Measurements from ENCODE around the gene NMNAT3. TPM values are rescaled to one million over a fixed set of nuclear protein-coding genes. Genes with fewer than 3 reads are reported as not detected.
A peak's percentile ranks its signal among the peaks of the same experiment; 100 is the strongest.

NMNAT3 gene
- total and polyA plus RNA-seq, 4 donors, result 8.0 to 12.1 (median 10.0) TPM

DNA sequence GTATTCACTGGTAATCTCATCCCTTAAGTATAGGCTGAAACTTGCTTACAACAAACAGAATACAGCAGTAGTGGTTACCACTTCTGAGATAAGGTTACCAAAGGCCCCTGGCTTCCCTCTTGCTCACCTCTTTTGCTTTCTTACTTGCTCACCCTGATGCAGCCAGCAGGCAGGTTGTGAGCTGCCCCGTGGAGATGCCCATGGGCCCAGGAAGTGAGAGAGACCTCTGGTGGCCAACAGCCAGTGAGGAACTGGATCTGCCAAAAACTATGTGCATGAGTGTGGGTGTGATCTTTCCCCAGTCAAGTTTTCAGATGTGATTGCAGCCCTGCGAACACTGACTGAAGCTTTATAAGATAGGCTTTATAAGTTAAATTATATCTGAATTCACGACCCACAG, 48.7 kb downstream of the NMNAT3 start:
- Histone ChIP-seq H3K4me3 (ENCODE audit: low read depth, low read length) (no peak overlapping the region), H3K27ac (ENCODE audit: low read depth, low read length) (no peak overlapping the region), H3K27me3 (ENCODE audit: control insufficient read depth, insufficient read depth, low read length) (no peaks in the 10 kb centered on the region), H3K9me3 (ENCODE audit: control insufficient read depth, insufficient read depth, low read length) (no peaks in the 10 kb centered on the region), H3K36me3 (ENCODE audit: control insufficient read depth, insufficient read depth, low read length) (no peaks in the 10 kb centered on the region), H3K4me1 (ENCODE audit: control insufficient read depth, insufficient read depth, low read length) (peaks cover 3% of the 10 kb centered on the region)
- WGBS (ENCODE audit: insufficient coverage), result 17% methylated on average over 1 of the region's 3 CpGs
- DNase-seq (ENCODE audit: low read depth in 4 of 6, low spot score in 6 of 6), result no peak

DNA sequence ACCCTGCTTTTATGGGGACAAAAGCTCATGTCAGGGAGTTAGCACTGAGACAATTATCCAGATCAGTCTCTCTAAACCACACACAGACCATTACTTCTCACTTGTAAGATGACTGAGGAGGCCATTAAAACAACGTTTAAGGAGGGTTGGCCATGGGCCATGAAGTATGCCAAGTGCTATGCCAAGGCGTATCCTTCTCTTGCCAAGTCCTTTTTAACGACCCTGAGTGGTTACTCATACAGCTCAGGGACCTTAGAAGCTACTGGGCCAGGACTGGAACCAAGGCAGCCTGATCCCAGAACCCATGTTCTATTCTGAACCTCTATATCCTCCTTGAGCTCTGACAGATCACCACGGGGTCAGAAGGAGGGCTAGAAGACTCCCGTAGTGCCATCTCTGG, 50.0 kb downstream of the NMNAT3 start:
- no peaks in the 10 kb centered on the region for H3K27me3 ChIP-seq (ENCODE audit: control insufficient read depth, insufficient read depth, low read length)
- H3K4me3 ChIP-seq (ENCODE audit: low read depth, low read length), result no peak overlapping the region
- H3K4me1 ChIP-seq (ENCODE audit: control insufficient read depth, insufficient read depth, low read length), result peaks cover 3% of the 10 kb centered on the region
- 81% methylated on average over 3 of the region's 5 CpGs for WGBS (ENCODE audit: insufficient coverage)
- H3K27ac ChIP-seq (ENCODE audit: low read depth, low read length), result no peak overlapping the region
- no peak for DNase-seq (ENCODE audit: low read depth in 4 of 6, low spot score in 6 of 6)
- H3K9me3 ChIP-seq (ENCODE audit: control insufficient read depth, insufficient read depth, low read length), result no peaks in the 10 kb centered on the region
- H3K36me3 ChIP-seq (ENCODE audit: control insufficient read depth, insufficient read depth, low read length), result no peaks in the 10 kb centered on the region

DNA sequence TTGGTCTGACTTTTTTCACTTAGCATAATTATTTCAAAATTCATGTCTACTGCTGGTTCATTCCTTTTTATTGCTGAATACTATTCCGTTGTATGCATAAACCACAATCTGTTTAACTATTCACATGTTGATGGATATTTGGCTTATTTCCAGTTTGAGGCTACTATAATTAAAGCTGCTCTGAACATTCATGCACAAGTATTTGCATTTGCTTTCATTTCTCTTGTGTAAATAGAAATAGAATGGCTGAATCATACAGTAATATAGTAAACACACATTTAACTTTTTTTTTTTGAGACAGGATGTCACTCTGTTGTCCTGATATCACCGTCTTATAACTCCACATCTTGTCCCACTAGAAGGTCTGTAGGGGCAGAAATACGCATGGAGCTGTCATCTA, 57.3 kb downstream of the NMNAT3 start:
- DNase-seq (ENCODE audit: low read depth in 4 of 6, low spot score in 6 of 6), result no peak
- Histone ChIP-seq H3K4me3 (ENCODE audit: low read depth, low read length) (no peak overlapping the region), H3K36me3 (ENCODE audit: control insufficient read depth, insufficient read depth, low read length) (no peaks in the 10 kb centered on the region), H3K9me3 (ENCODE audit: control insufficient read depth, insufficient read depth, low read length) (no peaks in the 10 kb centered on the region), H3K27me3 (ENCODE audit: control insufficient read depth, insufficient read depth, low read length) (no peaks in the 10 kb centered on the region), H3K4me1 (ENCODE audit: control insufficient read depth, insufficient read depth, low read length) (no peaks in the 10 kb centered on the region), H3K27ac (ENCODE audit: low read depth, low read length) (no peak overlapping the region)
- WGBS (ENCODE audit: insufficient coverage), result 100% methylated on average over 2 of the region's 3 CpGs

- no peaks in the 10 kb centered on the region for H3K4me1 ChIP-seq (ENCODE audit: control insufficient read depth, insufficient read depth, low read length)
- WGBS (ENCODE audit: insufficient coverage), result 40% methylated on average over 1 of the region's 1 CpG
- H3K9me3 ChIP-seq (ENCODE audit: control insufficient read depth, insufficient read depth, low read length), result no peaks in the 10 kb centered on the region
- H3K27me3 ChIP-seq (ENCODE audit: control insufficient read depth, insufficient read depth, low read length), result no peaks in the 10 kb centered on the region
- H3K36me3 ChIP-seq (ENCODE audit: control insufficient read depth, insufficient read depth, low read length), result no peaks in the 10 kb centered on the region
- H3K4me3 ChIP-seq (ENCODE audit: low read depth, low read length), result no peak overlapping the region
- H3K27ac ChIP-seq (ENCODE audit: low read depth, low read length), result no peak overlapping the region
- no peak for DNase-seq (ENCODE audit: low read depth in 4 of 6, low spot score in 6 of 6)
Measured at GRCh38 chr3:139619484-139619883, 58.3 kb downstream of the NMNAT3 start.

DNA sequence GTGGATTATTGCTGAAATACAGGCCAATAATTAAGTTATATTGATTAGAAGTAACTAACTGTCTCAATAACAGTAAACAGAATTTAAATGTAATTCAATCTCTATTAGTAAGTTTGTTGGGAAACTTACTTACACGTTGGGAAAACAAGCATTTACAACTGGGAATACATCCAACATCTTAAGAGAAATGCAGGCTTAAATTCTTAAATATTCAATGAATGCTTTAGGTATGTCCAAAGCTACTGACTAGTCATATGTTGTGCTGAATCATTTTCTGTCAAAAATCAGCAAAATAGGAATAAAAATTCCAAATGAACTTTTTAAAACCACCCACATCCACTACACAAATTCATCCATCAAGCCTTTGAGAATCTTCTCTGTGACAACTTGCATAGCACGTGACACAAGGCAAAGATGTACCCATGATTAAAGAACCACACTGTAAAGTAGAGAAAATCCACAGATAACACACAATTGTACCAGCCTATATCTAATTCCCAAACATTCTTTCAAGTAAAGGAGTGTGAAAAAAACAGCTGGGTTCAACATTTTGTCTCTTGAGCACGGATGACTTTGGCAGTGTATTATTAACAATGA, 60.0 kb downstream of the NMNAT3 start:
- no peaks in the 10 kb centered on the region for H3K9me3 ChIP-seq (ENCODE audit: control insufficient read depth, insufficient read depth, low read length)
- H3K27ac ChIP-seq (ENCODE audit: low read depth, low read length), result no peak overlapping the region
- H3K27me3 ChIP-seq (ENCODE audit: control insufficient read depth, insufficient read depth, low read length), result no peaks in the 10 kb centered on the region
- DNase-seq (ENCODE audit: low read depth in 4 of 6, low spot score in 6 of 6), result no peak
- H3K4me1 ChIP-seq (ENCODE audit: control insufficient read depth, insufficient read depth, low read length), result no peaks in the 10 kb centered on the region
- H3K4me3 ChIP-seq (ENCODE audit: low read depth, low read length), result no peak overlapping the region
- no peaks in the 10 kb centered on the region for H3K36me3 ChIP-seq (ENCODE audit: control insufficient read depth, insufficient read depth, low read length)
- no CpG with 5 or more reads among the region's 3 CpGs for WGBS (ENCODE audit: insufficient coverage)

GRCh38 chr3:139611528-139611927, 66.2 kb downstream of the NMNAT3 start:
- peak in 1 of 6 donors; percentile 37 for DNase-seq (ENCODE audit: low read depth in 4 of 6, low spot score in 6 of 6)
- Histone ChIP-seq H3K9me3 (ENCODE audit: control insufficient read depth, insufficient read depth, low read length) (no peaks in the 10 kb centered on the region), H3K4me3 (ENCODE audit: low read depth, low read length) (no peak overlapping the region), H3K4me1 (ENCODE audit: control insufficient read depth, insufficient read depth, low read length) (peaks cover 3% of the 10 kb centered on the region), H3K36me3 (ENCODE audit: control insufficient read depth, insufficient read depth, low read length) (no peaks in the 10 kb centered on the region), H3K27me3 (ENCODE audit: control insufficient read depth, insufficient read depth, low read length) (no peaks in the 10 kb centered on the region), H3K27ac (ENCODE audit: low read depth, low read length) (no peak overlapping the region)
- 20% methylated on average over 1 of the region's 5 CpGs for WGBS (ENCODE audit: insufficient coverage)

DNA sequence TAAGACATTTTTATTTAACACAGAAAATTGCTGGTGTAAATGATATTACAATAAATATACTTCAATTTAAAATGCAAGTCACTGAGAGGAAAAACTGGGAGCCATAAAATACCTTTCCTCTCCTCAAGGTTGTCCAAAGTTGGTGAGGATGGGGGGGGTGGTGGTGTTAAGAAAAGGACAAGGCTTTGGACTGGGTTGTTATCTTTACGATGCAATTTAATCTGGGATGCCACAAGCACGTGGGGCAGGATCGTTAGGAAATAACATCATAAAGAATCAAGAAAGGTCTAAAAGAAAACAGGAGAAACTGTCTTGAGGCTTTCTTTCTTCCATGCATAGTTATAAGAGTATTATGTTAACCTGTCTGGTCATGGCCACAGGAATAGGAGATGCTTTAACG, 66.9 kb downstream of the NMNAT3 start:
- no CpG with 5 or more reads among the region's 4 CpGs for WGBS (ENCODE audit: insufficient coverage)
- Histone ChIP-seq H3K4me3 (ENCODE audit: low read depth, low read length) (no peak overlapping the region), H3K27ac (ENCODE audit: low read depth, low read length) (no peak overlapping the region), H3K27me3 (ENCODE audit: control insufficient read depth, insufficient read depth, low read length) (no peaks in the 10 kb centered on the region), H3K36me3 (ENCODE audit: control insufficient read depth, insufficient read depth, low read length) (no peaks in the 10 kb centered on the region), H3K9me3 (ENCODE audit: control insufficient read depth, insufficient read depth, low read length) (no peaks in the 10 kb centered on the region), H3K4me1 (ENCODE audit: control insufficient read depth, insufficient read depth, low read length) (peaks cover 3% of the 10 kb centered on the region)
- DNase-seq (ENCODE audit: low read depth in 4 of 6, low spot score in 6 of 6), result no peak

DNA sequence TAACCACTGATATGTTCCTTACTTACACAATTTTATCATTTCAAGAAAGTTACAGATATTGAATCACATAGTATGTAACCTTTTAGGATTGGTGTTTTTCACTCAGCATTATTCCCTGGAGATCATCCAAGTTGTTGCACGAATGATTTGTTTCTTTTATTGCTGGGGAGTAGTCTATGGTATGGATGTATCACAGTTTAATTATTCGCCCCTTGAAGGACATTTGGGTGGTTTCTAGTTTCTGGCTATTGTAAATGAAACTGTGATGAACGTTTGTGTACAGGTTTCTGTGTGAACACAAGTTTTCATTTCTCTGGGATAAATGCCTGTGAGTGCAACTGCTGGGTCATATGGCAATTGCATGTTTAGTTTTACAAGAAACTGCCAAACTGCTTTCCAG, 68.8 kb downstream of the NMNAT3 start:
- Histone ChIP-seq H3K36me3 (ENCODE audit: control insufficient read depth, insufficient read depth, low read length) (no peaks in the 10 kb centered on the region), H3K27me3 (ENCODE audit: control insufficient read depth, insufficient read depth, low read length) (no peaks in the 10 kb centered on the region), H3K9me3 (ENCODE audit: control insufficient read depth, insufficient read depth, low read length) (no peaks in the 10 kb centered on the region), H3K4me1 (ENCODE audit: control insufficient read depth, insufficient read depth, low read length) (peaks cover 3% of the 10 kb centered on the region), H3K27ac (ENCODE audit: low read depth, low read length) (no peak overlapping the region), H3K4me3 (ENCODE audit: low read depth, low read length) (no peak overlapping the region)
- DNase-seq (ENCODE audit: low read depth in 4 of 6, low spot score in 6 of 6), result no peak
- WGBS (ENCODE audit: insufficient coverage), result no CpG with 5 or more reads among the region's 3 CpGs

GRCh38 chr3:139608108-139608380, 69.7 kb downstream of the NMNAT3 start:
- Histone ChIP-seq H3K4me1 (ENCODE audit: control insufficient read depth, insufficient read depth, low read length) (peaks cover 3% of the 10 kb centered on the region), H3K9me3 (ENCODE audit: control insufficient read depth, insufficient read depth, low read length) (no peaks in the 10 kb centered on the region), H3K36me3 (ENCODE audit: control insufficient read depth, insufficient read depth, low read length) (no peaks in the 10 kb centered on the region), H3K27me3 (ENCODE audit: control insufficient read depth, insufficient read depth, low read length) (no peaks in the 10 kb centered on the region), H3K27ac (ENCODE audit: low read depth, low read length) (no peak overlapping the region), H3K4me3 (ENCODE audit: low read depth, low read length) (no peak overlapping the region)
- 28% methylated on average over 2 of the region's 3 CpGs for WGBS (ENCODE audit: insufficient coverage)
- no peak for DNase-seq (ENCODE audit: low read depth in 4 of 6, low spot score in 6 of 6)

DNA sequence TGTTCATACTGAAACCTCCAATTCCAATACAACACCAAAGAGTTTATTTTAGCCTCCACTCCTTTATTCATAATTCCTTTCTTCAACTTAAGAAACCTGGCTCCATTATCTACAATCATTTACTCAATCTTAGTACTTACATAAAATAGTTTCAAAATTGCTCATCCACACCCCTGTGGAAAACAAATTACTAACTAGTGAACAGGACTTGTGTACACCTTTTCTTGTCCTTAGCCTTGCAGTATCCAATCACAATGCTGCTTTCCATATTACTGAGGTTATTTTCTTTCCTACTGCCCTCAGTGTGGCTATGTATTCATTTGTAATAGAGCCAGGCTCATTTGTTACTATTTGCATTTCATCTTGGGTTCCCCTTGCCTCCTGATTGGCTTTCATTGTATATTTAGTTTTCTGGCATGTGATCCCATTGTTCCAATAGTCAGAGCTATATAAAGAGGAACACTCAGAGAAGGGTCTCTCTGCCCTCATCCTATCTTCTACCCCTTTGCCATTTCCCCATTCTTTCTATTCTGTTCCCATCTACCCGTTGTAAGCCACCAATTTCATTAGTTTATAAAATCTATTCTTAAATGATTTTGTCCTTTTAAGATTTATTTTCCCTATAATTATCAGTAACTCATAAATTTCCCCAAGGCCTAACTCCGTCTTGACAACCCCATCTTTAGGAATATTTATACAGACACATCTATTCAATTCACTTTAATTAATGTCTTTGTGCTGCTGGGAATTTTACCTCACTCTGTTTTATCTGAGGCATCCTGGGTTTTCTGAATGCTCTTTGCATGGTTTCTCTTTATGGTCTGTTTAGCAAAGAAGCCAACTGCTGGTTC, 70.3 kb downstream of the NMNAT3 start:
- H3K27ac ChIP-seq (ENCODE audit: low read depth, low read length), result no peak overlapping the region
- DNase-seq (ENCODE audit: low read depth in 4 of 6, low spot score in 6 of 6), result peak in 1 of 6 donors; percentile 73
- H3K4me1 ChIP-seq (ENCODE audit: control insufficient read depth, insufficient read depth, low read length), result peaks cover 3% of the 10 kb centered on the region
- H3K4me3 ChIP-seq (ENCODE audit: low read depth, low read length), result no peak overlapping the region
- no peaks in the 10 kb centered on the region for H3K9me3 ChIP-seq (ENCODE audit: control insufficient read depth, insufficient read depth, low read length)
- no peaks in the 10 kb centered on the region for H3K27me3 ChIP-seq (ENCODE audit: control insufficient read depth, insufficient read depth, low read length)
- H3K36me3 ChIP-seq (ENCODE audit: control insufficient read depth, insufficient read depth, low read length), result no peaks in the 10 kb centered on the region
- no CpG with 5 or more reads among the region's 2 CpGs for WGBS (ENCODE audit: insufficient coverage)
